ENCODE measurements around the gene OBSL1.

OBSL1 gene

GRCh38 chr2:219506153-219506801 is 65.1 kb downstream of the OBSL1 start:
- H3K4me3 ChIP-seq (ENCODE audit: low read length), result no peak overlapping the region
- no peak overlapping the region for H3K27ac ChIP-seq (ENCODE audit: low read depth, low read length)
- peaks cover 17% of the 10 kb centered on the region for H3K36me3 ChIP-seq (ENCODE audit: control insufficient read depth, insufficient read depth, low read length)
- H3K27me3 ChIP-seq (ENCODE audit: control insufficient read depth, insufficient read depth, low read length), result peaks cover 6% of the 10 kb centered on the region
- H3K9ac ChIP-seq (ENCODE audit: low read length), result no peak overlapping the region
- H3K4me1 ChIP-seq (ENCODE audit: control insufficient read depth, insufficient read depth, low read length), result peaks cover 2% of the 10 kb centered on the region

- H3K27ac ChIP-seq (ENCODE audit: low read depth, low read length), result no peak overlapping the region
- no peak overlapping the region for H3K9ac ChIP-seq (ENCODE audit: low read length)
- H3K27me3 ChIP-seq (ENCODE audit: control insufficient read depth, insufficient read depth, low read length), result peaks cover 6% of the 10 kb centered on the region
- H3K4me1 ChIP-seq (ENCODE audit: control insufficient read depth, insufficient read depth, low read length), result peaks cover 2% of the 10 kb centered on the region
- H3K4me3 ChIP-seq (ENCODE audit: low read length), result no peak overlapping the region
- peaks cover 17% of the 10 kb centered on the region for H3K36me3 ChIP-seq (ENCODE audit: control insufficient read depth, insufficient read depth, low read length)
Observed at GRCh38 chr2:219505585-219505984, 65.8 kb downstream of the OBSL1 start.

GRCh38 chr2:219502618-219503017 is 68.7 kb downstream of the OBSL1 start:
- Histone ChIP-seq H3K4me1 (ENCODE audit: control insufficient read depth, insufficient read depth, low read length) (peaks cover 2% of the 10 kb centered on the region), H3K36me3 (ENCODE audit: control insufficient read depth, insufficient read depth, low read length) (peaks cover 17% of the 10 kb centered on the region), H3K27ac (ENCODE audit: low read depth, low read length) (no peak overlapping the region), H3K9ac (ENCODE audit: low read length) (no peak overlapping the region), H3K4me3 (ENCODE audit: low read length) (no peak overlapping the region), H3K27me3 (ENCODE audit: control insufficient read depth, insufficient read depth, low read length) (peaks cover under 1% of the 10 kb centered on the region)

GRCh38 chr2:219501849-219502248 is 69.5 kb downstream of the OBSL1 start:
- no peak overlapping the region for H3K9ac ChIP-seq (ENCODE audit: low read length)
- no peak overlapping the region for H3K4me3 ChIP-seq (ENCODE audit: low read length)
- peaks cover 17% of the 10 kb centered on the region for H3K36me3 ChIP-seq (ENCODE audit: control insufficient read depth, insufficient read depth, low read length)
- H3K27me3 ChIP-seq (ENCODE audit: control insufficient read depth, insufficient read depth, low read length), result peaks cover 7% of the 10 kb centered on the region
- H3K4me1 ChIP-seq (ENCODE audit: control insufficient read depth, insufficient read depth, low read length), result peaks cover 6% of the 10 kb centered on the region
- no peak overlapping the region for H3K27ac ChIP-seq (ENCODE audit: low read depth, low read length)
